Thyroid gland (tissue), 4 donors: ENCODE measurements around the gene PKIB.

Experiments
- POLR2A ChIP-seq, 2 donors: fragments of 450-650 bp; IDR thresholded peaks; one replicate each; pipeline ENCODE4 v1.6.1; 2017; ENCODE audit warnings: antibody characterized with exemption in 2 of 2, mild to moderate bottlenecking in 2 of 2, moderate library complexity in 1 of 2
- TF ChIP-seq, protein P1 (sequence below), 6 experiments: fragments of 200-600 bp in 3 of 6; fragments of 450-650 bp in 3 of 6; sonication (generic) in 3 of 6; IDR thresholded peaks; one replicate each; pipeline ENCODE4 v1.5.1; 2016 to 2019; ENCODE audit warnings: antibody characterized with exemption in 6 of 6, mild to moderate bottlenecking in 2 of 6, inconsistent platforms in 1 of 6, moderate library complexity in 1 of 6

DNA sequence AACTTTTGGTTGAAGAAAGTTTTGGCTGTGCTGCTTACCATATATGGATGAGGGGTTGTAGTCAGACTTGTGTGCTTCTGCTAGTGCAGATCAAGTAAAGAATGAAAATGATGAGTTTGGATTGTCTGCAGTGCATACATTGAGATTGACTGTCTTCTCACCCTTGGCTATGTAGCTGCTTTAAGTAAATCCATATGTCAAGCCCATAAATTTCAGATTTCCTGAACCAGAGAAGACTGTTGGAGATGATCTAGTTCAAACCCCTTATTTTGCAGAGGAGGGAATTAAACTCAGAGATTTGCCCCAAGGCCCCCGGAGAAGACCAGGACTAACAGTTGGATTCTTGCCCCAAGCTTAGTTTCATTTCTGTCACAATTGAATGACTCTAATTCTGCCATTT, 67.2 kb downstream of the PKIB start:
- TF ChIP-seq, protein P1, sequence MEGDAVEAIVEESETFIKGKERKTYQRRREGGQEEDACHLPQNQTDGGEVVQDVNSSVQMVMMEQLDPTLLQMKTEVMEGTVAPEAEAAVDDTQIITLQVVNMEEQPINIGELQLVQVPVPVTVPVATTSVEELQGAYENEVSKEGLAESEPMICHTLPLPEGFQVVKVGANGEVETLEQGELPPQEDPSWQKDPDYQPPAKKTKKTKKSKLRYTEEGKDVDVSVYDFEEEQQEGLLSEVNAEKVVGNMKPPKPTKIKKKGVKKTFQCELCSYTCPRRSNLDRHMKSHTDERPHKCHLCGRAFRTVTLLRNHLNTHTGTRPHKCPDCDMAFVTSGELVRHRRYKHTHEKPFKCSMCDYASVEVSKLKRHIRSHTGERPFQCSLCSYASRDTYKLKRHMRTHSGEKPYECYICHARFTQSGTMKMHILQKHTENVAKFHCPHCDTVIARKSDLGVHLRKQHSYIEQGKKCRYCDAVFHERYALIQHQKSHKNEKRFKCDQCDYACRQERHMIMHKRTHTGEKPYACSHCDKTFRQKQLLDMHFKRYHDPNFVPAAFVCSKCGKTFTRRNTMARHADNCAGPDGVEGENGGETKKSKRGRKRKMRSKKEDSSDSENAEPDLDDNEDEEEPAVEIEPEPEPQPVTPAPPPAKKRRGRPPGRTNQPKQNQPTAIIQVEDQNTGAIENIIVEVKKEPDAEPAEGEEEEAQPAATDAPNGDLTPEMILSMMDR (IDR thresholded peaks at IDR 0.05): no peak
- no peak for TF ChIP-seq POLR2A (IDR thresholded peaks at IDR 0.05)
